GM04504 (cell line): Measurements from ENCODE around the gene CFAP54.
"Not testable (repeated sequence)": the region's sequence is repeated elsewhere in the genome, so short reads cannot be mapped to it uniquely, and the experiment has no call there.

Source experiments
- DNase-seq: peaks from one replicate; pipeline ENCODE4 v3.0.0-alpha.2; 2012; ENCODE audit warnings: low read depth

CFAP54 gene, protein sequence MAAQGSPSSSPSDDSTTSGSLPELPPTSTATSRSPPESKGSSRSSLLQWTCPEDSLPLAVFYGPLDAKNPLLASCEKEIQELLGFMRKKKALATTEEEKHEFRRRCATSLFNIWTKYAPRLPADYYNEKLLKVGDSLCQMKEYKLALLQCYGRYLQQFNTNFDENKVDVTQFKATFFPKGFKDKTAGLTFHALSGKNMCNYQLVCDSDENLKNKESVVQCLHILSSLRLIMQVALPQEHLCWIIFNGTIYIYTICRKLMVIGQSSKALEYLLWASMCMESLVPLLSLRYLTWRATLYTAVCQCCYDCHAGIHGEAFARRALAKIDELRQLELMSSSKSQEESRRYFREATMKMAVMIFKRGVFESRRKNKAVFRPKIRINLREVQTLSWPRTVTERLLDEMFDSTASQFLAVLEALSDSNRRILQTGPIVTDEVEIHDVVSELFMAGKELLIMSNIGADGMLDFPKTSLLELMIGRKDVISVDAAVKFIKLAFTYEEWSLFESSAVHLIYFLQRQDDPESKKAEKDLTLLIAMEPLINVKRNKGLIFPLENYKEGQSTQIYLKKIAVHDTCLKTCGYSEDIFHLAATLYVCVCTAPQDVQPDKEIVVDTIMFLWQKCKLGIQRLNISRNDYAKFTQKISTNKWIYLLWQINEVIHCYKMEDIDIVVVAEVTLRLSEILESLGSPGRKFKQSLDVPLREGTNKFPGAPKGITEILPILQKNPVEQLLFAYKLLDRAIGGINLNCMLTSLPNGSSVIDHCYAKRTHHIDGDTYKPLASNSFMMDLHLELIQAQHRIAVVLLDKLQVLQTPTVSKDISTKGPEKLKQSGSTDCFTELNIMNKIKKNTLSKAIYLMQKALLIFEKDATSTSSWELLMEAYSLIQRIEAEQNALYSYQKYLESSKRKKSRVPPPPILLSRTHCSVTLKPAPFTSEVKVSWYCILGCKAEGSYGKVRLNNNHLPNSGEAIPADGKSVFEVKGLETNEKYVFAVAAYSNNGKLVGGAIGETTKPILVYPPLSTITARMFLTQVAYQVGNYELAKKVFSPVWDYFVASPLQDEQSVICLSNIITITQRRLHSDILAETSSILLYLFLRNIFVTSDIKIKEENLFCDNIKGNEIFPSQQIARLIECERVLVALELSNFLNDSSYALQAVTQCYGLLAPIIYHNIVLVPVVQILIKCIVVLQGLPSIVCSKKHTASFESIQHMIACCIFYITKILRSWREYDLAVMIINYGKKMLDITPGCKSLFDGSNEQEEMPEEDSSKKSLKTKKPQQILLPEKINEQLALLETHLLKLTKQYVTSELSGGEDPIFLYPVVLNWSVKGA (N-terminal part only)

DNA sequence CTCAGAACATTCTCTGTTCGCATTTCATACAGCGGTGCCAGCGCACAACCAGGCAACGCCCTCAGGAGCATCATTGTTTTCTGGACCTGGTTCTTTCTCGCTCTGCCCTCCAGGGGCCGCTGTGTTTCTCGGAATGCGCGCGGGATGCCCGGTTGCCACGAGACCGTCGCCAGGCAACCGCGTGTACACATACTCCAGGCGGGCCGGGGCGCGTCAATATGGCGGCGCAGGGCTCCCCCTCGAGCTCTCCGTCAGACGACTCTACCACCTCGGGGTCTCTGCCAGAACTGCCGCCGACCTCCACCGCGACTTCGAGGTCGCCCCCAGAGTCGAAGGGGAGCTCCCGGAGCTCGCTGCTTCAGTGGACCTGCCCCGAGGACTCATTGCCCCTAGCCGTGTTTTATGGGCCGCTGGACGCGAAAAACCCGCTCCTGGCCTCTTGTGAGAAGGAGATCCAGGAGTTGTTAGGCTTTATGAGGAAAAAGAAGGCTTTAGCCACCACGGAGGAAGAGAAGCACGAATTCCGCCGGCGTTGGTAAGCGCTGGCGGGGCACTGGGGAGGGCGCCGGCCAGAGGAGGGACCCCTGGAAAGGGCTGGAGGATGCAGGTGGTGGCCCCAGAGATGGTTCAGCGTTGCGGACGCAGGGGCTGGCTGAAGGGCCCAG is at the start of gene CFAP54:
CFAP54 (plus strand) TSS at position 186 of the 665 bp plus-strand sequence; CDS start at position 219, 33 bp downstream.
- DNase-seq = peak; percentile 90

DNA sequence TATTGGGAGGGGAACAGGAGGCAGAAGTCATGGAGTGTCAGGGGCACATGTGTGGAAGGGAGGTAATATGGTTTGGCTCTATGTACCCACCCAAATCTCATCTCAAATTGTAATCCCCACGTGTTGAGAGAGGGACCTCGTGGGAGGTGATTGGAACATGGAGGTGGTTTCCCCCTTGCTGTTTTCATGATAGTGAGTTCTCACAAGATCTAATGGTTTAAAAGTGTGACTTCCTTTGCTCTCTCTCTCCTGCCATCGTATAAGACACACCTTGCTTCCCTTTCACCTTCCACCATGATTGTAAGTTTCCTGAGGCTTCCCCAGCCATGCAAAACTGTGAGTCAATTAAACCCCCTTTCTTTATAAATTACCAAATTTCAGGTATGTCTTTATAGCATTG is 47.6 kb upstream of the CFAP54 start:
- DNase-seq = no peak

DNA sequence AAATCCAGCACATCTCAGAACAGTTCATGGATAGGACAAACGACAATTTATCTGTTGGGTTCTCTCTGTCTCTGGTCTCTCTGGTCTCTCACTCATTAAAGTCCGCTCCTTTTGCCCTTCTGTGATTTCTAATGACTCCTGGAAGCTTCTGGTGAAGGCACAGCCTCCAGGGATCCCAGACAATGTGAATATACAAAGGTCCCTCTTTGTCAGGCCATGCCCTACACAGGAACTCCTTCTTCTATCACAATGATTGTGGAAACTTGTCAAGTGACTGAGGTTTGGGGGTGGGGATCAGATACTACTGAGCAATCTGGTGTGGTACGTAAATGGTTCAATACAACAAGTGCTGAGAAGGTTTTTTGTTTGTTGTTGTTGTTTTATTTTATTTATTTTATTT is 46.5 kb upstream of the CFAP54 start:
- DNase-seq = no peak

DNA sequence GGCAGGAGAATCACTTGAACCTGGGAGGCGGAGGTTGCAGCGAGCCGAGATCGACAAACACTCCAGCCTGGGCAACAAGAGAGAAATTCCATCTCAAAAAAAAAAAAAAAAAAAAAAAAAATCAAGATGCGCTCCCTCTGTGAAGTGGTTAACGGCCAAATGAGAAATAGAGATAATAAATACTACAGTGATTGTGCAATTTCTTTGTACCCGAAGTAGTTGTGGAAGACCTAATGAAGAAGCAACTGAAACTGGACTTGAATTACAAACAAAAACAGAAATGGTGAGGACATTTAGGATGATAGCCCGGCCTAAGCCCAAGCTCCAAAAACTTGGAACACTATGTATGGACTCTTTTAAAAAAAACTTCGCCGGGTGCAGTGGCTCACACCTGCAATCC is 45.0 kb upstream of the CFAP54 start:
- no peak for DNase-seq

DNA sequence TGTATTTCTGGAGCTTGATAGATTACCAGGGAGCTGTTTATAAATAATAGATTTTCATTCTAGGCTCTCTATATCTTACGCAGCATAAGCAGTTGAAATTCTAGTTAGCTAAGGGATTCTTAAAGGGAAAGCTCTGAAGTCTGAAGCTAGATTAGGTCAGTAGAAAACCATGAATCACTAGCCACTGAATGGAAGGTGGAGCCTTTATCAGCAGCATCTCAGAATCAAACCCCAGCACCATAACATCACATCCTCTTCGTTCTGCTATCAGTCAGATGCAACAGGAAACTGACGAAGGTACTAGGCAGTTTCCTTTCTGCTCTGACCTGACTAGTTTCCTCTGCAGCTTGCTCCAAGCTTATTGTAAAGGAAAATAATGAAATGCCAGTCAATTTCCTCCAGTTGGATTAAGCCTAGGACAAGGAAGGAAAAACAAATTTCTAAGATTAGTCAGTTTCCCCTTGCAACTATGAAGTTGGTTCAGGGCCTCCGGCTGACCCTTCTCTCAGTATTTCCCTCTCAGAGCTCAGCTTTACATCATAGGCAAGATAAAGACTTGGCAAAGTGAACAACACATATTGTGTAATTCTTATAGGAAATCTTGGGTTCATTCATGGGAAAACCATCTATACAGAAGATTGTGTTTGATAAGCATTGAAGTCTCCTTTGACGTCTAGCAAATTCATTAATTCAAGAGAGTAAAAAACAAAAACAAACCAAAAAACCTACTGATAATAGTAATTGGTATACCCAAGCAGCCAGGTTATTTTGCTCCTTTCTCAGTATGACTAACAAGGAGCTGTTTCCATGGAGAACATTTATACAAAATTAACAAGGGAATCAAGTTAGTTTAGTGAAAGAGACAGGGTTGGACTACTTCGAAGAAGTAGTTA is 43.4 kb upstream of the CFAP54 start:
- DNase-seq = peak; percentile 50

DNA sequence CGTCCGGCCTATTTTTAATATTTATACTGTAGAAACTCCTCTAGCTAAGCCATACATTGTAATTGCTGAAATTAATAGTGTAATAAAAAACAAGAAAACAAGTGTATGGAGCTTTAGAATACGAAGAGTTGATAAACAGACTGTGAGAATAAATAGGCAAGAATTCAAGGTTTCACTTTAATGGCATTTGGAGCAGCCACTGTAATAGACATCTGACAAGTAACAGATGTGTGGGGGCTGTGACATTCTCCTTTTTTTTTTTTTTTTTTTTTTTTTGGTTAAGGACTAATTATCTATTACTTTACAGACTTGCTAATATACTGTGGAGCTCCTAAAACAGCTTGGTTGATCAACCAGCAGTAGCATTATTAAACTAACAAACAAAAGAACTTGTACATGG is 42.1 kb upstream of the CFAP54 start:
- no peak for DNase-seq

DNA sequence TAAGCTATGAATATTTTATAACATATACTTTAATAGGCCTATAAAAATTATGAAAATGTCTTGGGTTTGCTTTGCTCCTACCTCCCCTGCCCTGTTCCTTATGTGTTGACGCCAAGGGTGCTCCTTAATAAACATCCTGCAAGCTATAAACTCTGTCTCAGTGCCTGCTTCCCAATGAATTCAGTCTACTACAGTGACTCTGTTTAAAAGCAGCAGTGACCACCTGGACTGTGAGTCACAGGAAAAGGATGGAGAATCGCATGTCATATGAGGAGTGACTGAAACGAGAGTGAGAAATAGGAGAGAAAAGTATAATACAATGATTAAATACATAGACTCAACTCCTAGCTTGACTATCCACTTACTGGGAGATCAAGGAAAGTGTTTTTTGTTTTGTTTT is 41.1 kb upstream of the CFAP54 start:
- no peak for DNase-seq

DNA sequence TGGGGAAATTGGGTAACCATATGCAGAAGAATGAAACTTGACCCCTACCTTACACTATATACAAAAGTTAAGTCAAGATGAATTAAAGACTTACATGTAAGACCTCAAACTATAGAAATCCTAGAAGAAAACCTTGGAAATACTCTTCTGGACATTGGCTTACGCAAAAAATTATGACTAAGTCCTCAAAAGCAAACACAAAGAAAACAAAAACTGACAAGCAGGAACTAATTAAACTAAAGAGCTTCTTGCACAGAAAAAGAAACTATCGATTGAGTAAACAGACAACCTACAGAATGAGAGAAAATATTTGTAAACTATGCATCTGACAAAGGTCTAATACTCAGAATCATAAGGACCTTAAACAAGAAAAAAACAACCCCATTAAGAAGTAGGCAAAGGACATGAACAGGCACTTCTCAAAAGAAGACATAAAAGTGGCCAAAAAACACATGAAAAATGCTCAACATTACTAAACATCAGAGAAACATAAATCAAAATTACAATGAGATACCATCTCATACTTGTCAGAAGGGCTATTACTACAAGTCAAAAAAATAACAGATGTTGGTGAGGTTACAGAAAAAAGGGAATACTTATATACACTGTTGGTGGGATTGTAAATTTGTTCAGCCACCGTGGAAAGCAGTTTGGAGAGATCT is 37.0 kb upstream of the CFAP54 start:
- DNase-seq = no peak

DNA sequence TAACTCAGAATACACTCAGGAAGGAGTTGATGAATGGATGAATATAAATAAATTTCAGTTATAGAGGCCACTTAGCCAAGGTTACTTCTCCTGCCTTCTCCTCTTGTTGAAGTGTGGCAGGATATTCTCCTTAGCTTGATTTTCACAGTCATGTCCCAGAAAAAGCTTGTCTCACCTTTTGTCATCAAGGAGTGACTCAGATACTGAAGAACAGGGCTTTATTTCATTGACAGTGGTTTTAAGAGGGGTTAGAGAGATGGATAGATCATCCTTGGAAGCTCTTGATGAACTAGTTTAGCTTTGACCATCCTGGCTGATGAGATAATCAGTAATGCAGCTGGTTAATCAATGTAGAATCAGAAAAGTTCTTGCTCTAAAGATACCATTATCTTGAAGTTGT is 35.0 kb upstream of the CFAP54 start:
- no peak for DNase-seq

DNA sequence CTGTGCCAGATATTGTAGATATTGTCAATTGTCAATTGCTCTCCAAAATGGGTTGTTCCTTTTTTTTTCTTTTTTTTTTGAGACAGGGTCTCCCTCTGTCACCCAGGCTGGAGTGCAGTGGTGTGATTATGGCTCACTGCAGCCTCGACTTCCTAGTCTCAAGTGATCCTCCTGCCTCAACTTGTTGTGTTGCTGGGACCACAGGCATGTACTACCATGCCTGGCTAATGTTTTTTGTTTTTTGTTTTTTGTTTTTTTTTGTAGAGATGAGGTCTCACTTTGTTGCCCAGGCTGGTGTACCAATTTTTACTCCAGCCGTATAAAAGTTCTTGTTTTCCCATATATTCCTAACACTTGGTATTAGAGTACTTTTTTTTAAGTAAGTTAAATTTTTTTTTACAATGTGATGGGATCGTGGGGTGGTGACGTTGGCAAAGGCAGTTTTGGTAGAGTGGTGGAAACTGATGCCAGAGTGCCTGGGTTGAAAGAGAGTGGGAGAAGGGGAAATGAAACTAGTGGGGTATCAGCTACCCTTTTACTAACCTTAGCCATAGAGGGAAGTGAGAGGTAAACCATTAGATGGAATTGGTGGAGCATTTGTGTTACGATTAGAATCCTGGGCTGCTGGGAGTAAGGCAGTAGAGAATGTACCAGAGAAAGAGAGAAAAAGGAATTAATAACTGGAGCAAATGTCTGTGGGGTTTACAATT is 33.0 kb upstream of the CFAP54 start:
- DNase-seq = no peak

DNA sequence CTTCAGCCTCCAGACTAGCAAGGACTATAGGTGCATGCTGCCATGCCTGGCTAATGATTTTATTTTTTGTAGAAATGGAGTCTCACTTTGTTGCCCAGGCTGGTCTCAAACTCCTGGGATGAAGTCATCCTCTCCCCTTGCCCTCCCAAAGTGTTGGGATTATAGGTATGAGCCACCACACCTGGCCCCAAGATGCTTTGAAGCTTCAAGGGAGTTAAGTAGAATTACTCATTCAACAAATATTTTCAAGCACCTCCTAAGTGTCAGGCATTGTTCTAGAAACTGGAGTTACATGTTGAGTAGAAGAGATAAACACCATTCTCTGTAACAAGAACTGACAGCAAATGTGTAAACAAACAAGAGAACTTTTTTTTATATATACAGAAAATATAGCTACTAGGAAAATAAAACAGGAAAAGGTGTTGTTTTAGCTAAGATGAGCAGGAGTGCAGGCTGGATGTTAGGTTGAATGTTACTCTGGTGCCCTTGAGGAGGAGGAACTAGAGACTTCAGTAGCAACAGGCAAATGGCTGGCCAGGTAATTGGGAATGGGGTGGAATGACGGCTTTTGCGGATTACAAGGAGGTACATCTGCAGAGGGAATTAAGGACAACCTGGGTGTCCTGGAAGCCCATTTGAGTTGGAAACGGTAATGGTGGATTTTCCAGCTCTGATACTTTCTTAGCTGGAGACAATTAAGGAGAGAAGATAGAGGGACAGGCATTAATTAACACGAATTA is 32.0 kb upstream of the CFAP54 start:
- no peak for DNase-seq

DNA sequence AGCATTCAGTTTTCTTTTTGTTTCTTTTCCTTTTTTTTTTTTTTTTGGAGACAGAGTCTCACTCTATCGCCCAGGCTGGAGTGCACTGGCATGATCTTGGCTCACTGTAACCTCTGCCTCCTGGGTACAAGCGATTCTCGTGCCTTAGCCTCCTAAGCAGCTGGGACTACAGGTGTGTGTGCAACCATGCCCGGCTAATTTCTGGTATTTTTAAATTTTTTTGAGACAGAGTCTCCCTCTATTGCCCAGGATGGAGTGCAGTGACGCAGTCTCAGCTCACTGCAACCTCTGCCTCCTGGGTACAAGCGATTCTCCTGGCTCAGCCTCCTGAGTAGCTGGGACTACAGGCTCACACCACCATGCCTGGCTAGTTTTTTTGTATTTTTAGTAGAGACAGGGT is 30.1 kb upstream of the CFAP54 start:
- not testable (repeated sequence) for DNase-seq

DNA sequence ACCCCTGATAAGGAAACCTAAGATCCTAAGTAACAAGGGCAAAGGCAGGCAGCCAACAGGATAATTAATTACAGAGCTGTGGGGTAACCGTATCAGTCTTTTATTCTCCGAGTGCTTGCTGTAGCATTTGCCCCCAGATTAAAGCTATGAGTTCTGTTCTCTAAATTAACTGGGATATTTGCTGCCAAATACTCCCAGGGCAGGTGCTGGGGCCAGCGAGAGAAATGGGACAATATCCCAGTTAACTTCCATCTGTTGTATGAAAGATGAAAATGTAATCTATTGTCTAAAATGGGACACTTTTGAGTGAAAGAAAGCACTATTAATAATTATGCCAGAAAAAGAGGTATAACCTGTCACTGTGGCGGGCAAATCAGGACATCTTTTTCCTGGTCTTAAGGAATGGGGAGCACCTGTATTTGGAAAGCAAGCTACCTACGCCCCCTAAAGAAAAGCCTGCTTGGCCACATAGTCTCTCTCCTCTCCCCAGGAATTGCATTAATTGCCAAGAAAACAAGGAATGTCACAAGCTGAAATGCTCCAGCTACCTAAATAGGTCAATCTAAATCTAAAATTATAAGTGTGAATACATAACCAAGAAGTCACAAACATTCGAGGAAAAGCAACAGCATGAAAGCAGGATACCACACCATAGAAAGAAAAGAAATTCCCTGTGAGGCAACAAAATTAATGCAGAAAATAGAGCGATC is 26.7 kb upstream of the CFAP54 start:
- DNase-seq = no peak

DNA sequence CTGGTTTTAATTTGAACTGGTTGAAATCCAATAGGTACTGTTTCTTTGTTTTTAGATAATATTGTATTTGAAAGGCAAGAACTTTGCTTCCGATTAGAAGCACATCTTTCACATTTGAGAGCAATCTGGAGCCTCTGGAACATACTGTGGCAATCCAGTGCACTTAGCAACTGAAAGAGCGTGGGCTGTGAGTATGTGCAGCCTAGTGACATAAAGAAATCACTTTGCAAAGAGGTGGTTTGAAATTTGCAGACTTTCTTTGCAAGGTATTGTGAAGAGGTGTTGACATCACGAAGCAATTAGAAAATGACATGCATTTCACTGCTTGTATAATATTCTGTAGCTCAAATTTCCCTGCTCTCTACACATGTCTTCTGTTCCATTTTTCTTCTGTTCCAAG is 23.5 kb upstream of the CFAP54 start:
- no peak for DNase-seq

DNA sequence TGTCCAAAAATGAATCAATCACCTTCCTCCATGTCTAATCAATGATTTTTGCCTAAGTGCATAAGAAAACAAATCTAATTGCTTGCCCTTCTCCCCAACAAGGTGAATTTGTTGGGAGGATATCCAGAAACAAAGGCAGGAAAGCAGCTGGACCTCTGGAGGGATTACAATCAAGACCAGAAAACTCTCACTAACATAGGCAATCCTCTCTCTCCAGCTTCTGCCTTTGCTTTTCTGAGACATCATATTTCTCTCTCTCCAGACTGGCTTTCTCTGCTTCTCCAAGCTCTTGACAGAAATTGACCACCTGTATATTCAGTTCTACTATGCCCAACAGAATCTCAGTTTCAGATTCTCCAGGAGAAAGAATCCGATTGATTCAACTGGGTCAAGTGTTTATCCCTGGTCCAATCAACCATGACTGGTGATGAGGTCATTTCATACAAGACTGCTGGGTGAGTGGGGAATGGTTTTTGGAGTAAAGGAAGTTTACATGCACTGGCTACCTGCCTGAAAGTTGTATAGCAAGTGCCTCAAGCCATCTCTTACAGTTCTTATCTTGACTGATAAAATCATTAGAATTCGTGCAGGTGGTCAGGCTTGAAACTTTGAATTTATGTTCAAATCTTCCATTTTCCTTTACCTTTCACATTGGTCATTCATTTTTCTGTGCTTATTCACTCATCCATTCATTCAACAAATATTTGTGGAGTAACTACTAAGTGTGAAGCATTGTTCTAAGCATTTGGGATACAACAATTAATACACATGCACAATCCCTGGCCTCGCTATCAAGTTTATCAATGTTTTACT is 22.2 kb upstream of the CFAP54 start:
- DNase-seq = no peak

DNA sequence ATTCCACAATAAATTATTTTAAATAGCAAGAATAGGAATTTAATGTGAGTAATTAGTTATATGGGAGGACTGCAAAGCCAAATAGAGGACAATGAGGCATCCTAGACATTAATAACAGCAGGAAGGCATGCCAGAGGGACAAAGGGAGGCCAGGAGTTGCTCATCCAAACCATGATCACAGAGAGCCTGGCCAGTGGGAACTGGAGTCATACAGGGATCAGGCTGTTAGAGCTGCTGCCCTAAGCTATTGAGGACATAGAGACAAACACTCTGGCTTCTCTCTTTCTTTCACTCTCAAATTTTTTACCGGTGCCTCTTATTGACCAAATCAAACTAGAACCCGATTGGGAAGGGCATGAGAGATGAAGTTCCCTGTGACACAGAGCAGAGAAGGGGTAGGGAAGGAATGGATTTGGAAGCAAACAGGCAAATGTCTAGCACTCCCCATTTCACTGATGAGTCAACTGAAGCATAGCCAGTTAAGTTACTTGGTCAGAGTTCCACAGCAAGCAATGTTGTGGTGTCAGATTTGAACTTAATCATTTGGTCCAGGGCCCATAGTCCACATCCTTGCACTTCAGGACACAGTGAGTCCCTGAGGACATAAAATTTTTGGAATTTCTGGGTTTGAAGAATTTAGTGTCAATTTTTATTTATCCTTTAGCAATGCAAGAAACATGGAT is 17.9 kb upstream of the CFAP54 start:
- DNase-seq = peak; percentile 62

DNA sequence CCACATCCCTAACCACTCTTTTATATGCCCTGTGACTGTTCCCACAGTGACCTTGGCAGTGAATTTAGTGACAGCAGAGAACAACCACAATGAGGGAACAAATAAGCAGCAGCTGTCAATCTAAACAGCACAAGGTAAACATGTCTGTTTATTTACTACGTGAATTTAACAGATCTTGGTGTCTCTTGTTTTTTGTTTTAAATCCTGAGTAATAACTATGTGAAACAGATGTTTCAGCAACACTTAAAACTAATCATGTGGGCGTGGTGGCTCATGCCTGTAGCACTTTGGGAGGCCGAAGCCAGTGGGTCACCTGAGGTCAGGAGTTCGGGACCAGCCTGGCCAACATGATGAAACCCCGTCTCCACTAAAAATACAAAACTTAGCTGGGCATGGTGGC is 17.0 kb upstream of the CFAP54 start:
- DNase-seq = no peak
